Stimulated activated CD4-positive, alpha-beta T cell treated with anti-CD3 and anti-CD28 coated beads, Interleukin-4, amount 100 ng/mL, for 48 hours (primary cell): ENCODE results near the gene CRTC1.
A peak's percentile ranks its signal among the peaks of the same experiment; 100 is the strongest.

Experiments
- DNase-seq, 2 donors: peaks; one replicate each; pipeline ENCODE4 v3.0.0-alpha.2; 2020; ENCODE audit warnings: low read depth in 2 of 2

The CRTC1 gene

GRCh38 chr19:18784786-18785120 lies 101.3 kb downstream of the CRTC1 start:
- DNase-seq = no peak

DNA sequence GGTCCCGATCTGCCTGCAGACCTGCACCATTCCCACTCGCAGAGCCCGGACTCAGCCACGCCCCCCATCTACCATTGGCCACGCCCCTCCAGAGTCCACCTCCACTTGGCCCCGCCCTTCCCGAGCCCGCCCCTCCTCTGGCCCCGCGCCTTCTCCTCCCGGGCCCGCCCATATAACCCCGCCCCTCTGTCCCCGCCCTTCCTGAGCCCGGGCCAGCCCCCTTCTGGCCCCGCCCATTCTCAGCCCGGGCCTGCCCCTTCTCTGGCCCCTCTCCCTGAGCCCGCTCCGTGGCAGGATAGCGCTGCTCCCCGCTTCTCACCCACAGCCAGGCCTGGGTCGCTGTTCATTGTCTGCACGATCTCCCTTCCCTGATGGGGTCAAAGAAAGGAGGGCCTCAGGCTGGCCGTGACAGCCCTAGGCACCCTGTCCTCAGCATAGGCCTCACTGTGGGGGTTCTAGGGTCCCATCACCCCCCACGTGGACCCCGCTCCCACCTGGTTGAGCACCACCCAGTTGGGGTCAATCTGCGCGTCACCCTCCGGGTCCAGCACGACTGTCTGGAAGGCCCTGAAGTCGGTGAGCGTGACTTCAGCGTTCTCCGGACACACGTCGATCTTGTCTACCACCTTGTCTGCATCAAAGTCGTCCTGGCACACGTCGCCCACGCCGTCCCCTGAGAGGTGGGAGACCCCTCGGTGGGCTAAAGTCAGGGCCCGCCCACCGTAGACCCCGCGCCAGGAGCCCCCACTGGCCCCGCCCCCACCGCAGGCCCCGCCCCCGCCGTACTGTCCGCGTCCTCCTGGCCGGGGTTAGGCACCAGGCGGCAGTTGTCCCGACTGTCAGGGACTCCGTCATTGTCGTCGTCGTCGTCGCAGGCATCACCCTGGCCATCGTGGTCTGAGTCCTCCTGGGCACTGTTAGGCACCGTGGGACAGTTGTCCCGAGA lies 102.0 kb downstream of the CRTC1 start:
- peak; percentile 72 to 88 for DNase-seq

DNA sequence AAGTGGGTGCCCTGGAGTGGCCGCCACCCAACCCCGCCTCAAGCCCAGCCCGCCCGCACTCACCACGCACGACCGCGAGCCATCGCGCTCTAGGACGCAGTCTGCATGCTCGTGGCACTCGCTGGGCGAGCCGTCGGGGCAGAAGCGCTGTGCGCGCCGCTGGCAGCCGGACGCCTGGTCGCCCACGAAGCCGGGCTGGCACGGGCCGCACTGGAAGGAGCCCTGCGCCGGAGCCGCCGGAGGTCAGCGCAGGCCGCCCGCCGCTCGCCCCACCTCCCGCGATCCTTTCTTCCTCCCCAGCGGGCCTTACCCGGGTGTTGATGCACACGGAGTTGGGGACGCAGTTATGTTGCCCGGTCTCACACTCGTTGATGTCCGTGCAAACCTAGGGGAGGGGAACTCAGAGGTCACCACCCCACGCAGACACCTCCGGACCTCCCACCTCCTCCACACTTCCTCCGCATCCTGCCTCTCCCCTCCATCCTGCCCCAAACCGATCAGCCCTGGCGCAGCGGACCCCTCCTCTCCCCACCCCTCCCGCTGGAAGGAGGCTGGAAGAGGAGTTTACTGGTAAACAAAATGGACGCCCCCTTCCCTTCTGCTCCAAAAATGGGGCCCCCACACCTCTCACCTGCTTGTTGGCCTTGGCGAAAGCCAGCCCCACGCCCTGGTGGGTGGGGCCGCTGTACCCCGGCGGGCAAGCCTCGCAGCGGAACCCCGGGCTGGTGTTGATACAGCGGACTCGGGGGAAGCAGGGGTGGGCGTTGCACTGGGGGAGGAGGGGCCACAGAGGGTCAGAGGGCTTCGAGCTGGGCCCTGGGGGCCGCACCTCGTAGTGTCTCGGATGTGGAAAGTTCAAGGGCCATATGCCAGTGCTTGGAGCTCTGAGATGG lies 105.3 kb downstream of the CRTC1 start:
- DNase-seq = no peak

- no peak for DNase-seq
Observed at GRCh38 chr19:18789422-18789869, 106.0 kb downstream of the CRTC1 start.

DNA sequence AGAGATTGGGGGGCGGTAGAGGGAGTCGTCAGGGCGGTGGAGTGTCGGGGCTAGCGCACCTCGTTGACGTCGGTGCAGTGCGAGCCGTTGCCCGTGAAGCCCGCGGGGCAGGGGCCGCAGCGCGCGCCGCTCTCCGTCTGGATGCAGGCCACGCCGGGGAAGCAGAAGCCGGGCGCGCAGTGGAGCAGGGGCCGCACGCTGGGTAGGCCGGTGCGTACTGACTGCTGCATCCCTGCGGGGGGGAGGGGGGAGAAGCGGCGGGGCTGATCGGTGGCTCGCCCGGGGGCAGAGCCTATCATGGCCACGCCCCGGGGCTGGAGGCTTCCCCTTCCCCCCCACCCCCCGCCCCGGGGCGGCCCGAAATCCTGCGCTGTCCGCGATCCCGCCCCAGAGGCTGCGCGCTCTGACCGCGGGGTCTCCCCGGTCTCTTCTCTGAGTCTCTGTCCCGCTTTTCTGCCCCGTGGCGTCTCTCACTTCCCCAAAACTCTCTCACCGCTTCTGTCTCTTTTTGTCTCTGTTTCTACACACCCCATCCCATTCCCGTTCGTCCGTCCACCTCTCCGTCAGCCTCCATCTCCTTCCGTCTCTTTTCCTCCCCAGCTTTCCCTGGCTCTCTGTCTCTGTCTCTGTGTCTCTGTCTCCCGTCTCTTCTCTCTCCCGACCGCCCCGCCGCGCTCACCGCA lies 106.5 kb downstream of the CRTC1 start:
- peak; percentile 27 to 30 for DNase-seq

- DNase-seq = no peak
Observed at GRCh38 chr19:18790566-18791314, 107.3 kb downstream of the CRTC1 start, which contains the start of gene COMP. Gene COMP (minus strand): TSS chr19:18791305. CDS start chr19:18791269, 36 bp downstream.

DNA sequence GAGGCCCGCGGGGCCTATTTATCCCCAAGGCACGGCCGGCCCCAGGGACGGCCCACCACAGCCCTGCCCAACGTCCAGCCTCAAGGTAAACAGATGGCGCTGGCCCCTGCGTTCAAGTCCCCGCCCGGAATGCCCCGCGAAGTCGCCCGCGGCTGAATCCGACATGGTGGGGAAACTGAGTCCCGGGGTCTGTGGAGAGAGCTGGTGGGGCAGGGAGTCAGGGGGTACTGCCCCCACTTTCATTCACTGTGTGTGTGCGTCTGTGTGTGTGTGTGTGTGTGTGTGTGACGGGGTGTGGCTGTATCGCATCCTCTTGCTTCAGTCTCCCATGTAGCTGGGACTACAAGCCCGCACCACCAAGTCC lies 107.8 kb downstream of the CRTC1 start:
- no peak for DNase-seq

GRCh38 chr19:18792661-18793060 lies 109.2 kb downstream of the CRTC1 start:
- no peak for DNase-seq

- no peak for DNase-seq
Observed at GRCh38 chr19:18793144-18794028, 109.9 kb downstream of the CRTC1 start.

DNA sequence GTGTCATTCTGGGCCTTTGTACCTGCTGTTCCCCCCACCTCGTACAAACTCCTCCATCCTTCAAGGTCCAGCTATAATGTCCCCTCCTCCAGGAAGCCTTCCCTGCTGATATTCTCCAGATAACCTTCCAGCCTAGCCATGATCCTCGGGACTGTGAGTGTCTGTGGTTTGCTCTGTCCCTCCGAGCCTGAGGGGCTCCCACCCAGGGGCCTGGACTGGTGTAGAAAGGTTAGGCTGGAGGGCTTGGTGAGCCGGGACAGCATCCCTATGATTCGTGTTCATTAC lies 110.5 kb downstream of the CRTC1 start:
- no peak for DNase-seq

DNA sequence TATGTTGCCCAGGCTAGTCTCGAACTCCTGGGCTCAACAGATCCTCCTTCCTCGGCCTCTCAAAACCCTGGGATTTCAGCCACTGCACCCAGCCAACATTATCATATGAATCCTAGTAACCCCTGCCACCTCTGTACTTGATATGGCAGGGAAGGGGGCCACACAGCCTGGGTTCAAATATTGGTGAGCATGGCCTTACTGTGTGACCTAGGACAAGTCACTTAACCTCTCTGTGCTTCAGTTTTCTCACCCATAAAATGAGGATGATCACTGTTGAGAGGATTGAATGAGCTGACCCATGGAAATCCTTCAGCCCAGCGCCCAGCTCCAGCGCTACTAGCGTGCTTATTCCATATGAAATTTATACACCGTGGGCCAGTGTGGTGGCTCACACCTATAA lies 111.2 kb downstream of the CRTC1 start:
- DNase-seq = no peak

DNA sequence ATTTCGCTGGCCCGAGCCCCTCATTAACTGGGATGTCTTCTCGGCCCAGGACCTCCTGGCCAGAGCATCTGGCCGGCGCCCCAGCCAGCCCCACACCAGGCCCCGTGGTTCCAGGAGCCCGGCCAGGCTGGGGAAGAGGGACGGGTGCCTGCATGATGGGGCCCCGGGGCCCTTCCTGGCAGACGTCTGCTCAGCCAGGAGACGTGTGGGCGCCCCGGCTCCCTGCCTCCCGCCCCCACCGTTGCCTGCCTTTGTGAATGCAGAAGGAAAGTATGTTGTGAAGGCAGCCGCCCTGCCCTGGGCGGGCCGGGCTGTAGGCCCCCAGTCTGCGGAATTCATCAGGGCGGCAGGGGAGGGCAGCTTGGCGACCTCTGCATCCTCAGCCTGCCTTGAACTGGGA lies 112.1 kb downstream of the CRTC1 start:
- no peak for DNase-seq

DNA sequence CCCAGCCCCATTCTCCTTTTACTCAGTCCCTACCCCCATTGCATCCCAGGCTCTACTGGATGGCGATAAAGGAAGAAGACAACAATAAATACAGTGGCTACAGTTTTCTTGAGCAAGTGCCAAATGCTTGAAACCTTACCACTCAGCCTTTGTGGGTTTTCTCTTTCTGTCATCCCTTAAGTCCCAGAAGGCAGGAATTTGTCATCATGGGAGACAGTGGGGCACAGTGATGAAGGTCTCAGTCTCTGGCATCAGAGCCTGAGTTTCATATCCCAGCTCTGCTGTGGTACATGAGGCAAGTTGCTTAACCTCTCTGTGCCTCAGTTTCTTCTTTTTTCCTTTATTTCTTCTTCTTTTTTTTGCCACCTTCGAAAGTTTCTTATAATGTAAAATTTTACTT lies 112.8 kb downstream of the CRTC1 start:
- DNase-seq = no peak

DNA sequence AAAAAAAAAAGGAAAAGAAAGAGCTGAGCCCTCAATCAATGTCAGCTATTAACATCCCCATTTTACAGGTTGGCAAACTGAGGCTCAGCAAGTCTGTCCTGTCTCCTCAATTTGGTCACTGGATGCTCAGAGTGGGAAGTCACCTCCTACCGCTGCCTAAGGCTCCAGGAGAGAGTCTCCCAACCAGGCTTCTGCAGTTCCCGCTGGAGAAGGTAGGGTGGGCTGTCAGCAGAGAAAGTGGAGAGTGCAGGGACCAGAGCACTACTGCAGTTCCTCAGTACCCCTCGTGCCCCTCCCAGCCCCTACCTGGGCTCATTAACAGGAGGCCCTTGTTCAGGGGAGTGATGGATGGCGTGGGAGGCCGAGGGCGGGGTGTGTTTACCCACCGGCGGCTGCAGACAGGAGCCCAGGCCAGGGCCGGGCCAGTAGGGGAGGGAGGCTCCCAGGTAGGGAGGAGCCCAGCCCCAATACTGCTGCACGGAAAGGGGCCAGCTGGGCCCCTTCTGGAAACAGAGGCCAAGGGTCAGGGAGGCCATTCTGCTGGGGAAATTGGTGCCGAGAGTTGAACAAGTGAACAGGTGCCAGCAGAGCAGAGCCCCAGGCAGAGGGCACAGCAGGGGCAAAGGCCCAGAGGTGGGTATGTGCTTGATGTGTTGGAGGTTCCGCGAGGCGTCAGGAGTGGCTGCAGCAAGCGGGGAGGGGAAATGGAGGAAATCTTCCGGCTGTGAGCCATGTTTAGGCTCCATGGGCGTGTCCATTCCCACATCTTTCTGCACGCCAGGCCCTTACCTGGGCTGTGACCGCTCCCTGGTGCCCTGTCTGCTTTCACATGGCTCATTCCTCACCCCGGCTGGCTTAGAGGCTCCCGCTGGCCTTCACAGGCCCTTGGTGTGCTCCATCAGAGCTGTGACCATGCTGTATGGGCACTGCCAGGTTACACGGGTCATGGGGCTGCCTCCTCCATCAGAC lies 115.2 kb downstream of the CRTC1 start:
- DNase-seq = no peak

- DNase-seq = no peak
Observed at GRCh38 chr19:18799389-18799970, 116.0 kb downstream of the CRTC1 start.

DNA sequence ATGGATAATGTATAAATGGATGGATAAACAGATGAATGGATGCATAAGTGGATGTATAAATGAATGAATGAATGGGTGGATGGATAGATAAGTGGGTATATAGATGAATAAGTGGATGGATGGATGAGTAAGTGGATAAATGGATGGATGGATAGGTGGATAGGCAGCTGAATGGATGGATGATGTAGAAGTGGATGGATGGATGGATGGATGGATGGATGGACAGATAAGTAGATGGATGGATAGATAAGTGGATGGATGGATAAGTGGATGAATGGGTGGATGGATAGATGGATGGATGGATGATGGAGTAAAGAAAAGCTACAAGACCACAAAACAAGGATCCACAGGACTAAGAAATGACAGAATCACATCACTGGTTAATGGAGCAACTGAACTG lies 116.6 kb downstream of the CRTC1 start:
- DNase-seq = no peak

DNA sequence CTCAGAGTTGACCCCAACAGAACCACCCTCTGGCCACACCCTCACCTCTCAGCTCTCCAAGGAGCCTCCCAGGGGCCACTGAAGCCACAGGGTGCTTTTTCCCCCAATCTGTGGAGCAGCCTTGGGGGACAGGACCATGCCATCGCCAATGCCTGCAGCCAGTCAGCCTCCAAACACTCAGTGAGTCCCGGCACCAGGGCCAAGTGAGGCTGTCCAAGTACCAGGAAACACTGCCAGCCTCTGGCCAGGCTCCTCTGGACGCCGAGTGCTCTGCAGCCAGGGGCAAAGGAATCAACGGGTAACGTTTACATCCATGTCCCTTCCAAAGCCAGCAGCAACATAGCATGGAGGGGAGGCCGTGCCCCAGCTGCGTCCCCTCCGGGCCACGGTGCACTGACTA lies 117.2 kb downstream of the CRTC1 start:
- DNase-seq = no peak

DNA sequence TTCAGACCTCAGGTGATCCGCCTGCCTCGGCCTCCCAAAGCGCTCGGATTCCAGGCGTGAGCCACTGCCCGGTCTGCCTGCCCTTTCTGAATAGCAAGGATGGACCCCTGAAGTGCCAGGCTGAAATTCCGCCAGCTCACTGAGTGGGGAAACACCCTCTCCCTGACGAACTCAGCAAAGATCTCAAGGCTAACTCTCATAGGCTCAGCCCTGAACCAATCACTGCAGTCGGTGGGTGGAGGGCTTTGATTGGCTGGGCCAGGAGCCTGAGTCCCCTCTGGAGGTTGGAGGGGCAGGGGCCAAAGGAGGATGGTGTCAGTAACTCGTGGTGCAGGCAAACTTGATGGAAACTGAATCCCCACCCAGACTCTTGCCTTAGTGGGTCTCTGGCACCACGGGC lies 118.9 kb downstream of the CRTC1 start:
- no peak for DNase-seq

DNA sequence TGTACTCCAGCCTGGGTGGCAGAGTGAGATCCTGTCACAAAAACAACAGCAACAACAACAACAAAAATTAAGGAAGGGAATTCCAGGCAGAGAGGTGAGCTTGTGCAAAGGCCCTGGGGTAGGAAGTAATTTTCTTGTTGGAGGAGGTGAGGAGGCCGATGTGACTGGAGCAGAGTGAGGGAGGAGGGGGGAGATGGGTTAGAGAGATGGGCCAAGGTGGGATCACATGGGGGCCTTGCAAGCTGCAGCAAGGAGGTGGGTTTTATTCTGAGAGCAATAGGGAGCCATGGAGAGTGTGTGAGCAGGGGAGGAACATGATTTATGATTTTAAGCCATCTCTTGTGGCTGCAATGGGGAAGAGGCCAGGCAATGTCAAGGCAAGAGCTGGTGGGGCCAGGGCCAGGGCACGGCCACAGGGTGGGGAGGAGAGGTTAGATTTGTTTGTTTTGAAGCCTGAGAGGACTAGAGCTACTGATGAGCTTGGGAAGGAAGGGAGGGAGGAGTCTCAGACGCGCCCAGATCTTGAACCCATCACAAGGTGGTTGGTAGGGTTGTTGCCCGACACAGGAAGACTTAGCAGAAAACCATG lies 120.2 kb downstream of the CRTC1 start:
- DNase-seq = no peak
